HEK293T (cell line): ENCODE measurements around the gene SMTNL2.

Experiments used
- ARNT ChIP-seq: fragments of 450-650 bp; IDR thresholded peaks from 2 replicates; pipeline ENCODE4 v1.6.1; 2017; ENCODE audit warnings: mild to moderate bottlenecking
- ELF4 ChIP-seq: fragments of 450-650 bp; IDR thresholded peaks from 2 replicates; pipeline ENCODE4 v1.6.1; 2017; ENCODE audit warnings: antibody characterized with exemption
- FOXA1 ChIP-seq: fragments of 450-650 bp; IDR thresholded peaks from 2 replicates; pipeline ENCODE4 v1.6.1; 2016; ENCODE audit warnings: mild to moderate bottlenecking
- SP1 ChIP-seq: fragments of 450-650 bp; IDR thresholded peaks from 2 replicates; pipeline ENCODE4 v1.6.1; 2017
- TARDBP ChIP-seq: fragments of 450-650 bp; IDR thresholded peaks from 2 replicates; pipeline ENCODE4 v1.6.1; 2016
- ZNF384 ChIP-seq: fragments of 450-650 bp; IDR thresholded peaks from 2 replicates; pipeline ENCODE4 v1.6.1; 2016

DNA sequence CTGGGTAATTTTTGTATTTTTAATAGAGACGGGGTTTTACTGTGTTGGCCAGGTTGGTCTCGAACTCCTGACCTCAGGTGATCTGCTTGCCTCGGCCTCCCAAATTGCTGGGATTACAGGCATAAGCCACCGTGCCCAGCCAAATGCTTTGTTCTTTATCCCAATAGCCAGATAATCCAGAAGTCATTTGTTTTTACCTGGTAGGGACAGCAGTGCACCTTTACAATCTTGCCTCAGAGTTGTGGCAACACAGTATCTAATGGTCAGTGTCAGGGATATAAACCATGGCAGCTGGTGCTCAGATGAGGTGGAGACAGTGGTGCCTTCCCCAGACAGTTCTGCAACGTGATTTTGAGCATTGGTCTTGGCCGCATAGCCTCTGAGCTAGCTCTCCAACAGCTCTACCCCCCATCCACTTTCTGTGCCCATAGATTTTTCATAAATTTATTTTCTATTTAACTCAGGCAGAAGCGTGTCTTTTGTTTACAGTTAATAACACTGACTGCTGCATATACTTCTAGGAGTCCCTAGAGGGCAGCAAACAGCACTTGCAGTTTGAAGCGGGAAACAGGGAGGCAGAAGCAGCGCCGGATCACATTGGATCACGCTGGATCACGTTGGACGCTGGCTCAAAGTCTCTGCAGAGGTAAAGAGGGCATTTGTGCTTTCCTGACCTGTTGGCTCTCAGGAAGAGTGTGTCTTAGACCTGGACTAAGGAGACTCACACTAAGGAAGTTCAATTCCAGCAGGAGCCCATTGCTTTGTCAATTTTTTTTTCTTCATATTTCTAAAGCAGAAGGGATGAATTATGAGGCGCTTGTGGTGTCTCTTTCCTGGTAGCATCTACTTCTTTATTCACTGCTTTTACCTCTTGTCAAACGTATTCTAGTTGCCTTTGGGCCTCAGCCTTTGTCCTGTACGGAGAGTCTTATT is 18.9 kb upstream of the SMTNL2 start:
- TF ChIP-seq ZNF384 (no peak), FOXA1 (no peak), ARNT (no peak), ELF4 (no peak), TARDBP (no peak), SP1 (no peak)
